Anterior cingulate cortex (tissue), 58 donors: ENCODE results near the gene PSMA8.
"Not testable (repeated sequence)": the region's sequence is repeated elsewhere in the genome, so short reads cannot be mapped to it uniquely, and the experiment has no call there.

Experiments used
- DNase-seq, 58 donors: peaks; one replicate each; lab custom pipeline; 2025; lab: John Stamatoyannopoulos, UW

PSMA8 gene

GRCh38 chr18:26167592-26167991 is 33.9 kb downstream of the PSMA8 start:
- not testable (repeated sequence) for DNase-seq

DNA sequence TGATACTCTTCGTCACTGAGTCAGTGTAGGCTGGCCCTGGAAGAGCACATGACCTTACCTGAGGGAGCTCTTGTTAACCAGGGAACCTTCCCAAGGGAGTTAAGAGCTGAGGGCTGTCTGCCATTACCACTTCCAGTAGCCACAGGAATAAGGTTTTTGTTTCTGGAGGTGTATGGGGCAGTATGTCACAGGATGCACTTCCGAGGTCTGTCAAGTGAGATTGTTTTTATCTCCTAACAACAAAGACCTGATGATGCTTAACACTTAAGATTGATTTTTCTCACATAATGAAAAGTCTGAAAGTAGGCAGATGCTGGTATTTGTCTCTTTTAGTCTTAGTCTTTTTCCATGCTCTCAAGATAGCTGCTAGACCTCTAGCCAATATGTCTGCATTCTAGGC is 41.8 kb downstream of the PSMA8 start:
- DNase-seq = no peak

DNA sequence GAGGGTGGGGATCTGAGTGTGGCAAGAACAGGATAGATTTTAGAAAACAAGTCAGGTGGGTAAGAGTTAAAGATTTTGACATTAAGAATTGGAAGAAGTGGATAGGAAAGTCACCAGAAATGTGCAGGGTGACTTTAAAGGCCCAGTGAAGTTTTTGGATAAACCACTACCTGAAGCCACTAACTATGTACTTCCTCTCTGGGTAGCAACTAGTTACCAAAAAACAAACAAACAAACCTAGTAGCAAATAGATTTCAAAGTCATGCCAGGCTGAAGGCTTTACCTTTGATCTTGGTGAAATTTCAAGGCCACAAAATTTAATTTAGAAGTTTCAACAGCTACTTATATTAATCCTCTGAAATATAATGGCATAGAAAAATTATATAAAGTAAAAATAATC is 42.5 kb downstream of the PSMA8 start:
- no peak for DNase-seq

GRCh38 chr18:26181343-26181826 is 47.7 kb downstream of the PSMA8 start:
- DNase-seq = no peak

DNA sequence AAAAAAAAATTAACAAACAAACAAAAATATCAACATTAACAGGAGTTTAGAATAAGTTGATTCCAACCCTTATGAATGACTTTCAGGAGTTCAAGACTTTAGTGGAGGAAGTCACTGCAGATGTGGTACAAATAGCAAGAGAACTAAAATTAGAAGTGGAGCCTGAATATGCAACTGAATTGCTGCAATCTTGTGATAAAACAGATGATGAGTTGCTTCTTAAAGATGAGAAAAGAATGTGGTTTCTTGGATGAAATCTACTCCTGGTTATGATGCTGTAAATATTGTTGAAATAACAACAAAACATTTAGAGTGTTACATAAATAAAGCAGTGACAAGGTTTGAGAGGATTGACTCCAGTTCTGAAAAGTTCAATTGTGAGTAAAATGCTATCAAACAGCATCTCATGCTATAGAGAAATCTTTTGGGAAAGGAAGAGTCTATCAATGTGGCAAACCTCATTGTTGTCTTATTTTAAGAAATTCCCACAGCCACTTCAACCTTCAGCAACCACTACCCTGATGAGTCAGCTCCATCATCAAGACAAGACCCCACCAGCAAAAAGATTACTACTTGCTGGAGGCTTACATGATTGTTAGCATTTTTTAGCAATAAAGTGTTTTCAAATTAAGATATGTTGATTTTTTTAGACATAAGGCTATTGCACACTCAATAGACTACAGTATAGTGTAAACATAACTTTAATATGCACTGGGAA is 49.9 kb downstream of the PSMA8 start:
- DNase-seq = no peak

- DNase-seq = no peak
Observed at GRCh38 chr18:26185267-26185666, 51.6 kb downstream of the PSMA8 start.

DNA sequence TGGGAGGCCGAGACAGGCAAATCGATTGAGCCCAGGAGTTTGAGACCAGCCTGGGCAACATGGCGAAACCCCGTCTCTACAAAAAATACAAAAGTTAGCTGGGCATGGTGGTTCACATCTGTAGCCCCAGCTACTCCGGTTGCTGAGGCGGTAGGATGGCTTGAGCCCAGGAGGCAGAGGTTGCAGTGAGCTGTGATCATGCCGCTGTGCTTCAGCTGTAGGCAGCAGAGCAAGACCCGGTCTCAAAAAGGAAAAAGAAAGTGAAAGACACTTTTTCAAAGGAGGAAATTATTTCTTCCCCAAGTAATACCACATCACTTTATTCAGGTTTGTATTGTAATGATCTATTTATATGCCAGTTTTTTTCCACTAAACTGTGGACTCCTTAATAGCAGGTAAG is 56.8 kb downstream of the PSMA8 start:
- DNase-seq = no peak

GRCh38 chr18:26192233-26192632 is 58.6 kb downstream of the PSMA8 start:
- no peak for DNase-seq

DNA sequence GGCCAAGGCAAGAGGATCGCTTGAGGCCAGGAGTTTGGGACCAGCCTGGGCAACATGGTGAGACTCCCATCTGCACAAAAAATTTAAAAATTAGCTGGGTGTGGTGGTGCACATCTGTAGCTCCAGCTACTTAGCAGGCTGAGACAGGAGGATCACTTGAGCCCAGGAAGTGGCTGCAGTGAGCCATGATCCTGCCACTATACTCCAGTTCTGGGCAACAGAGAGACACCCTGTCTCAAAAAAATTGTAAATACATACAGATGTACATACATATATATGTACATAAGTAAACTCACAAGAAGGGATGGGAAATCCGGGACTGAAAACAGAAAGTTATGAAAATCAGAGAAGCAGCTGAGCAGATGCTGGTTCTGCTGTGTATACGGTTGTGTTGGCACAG is 62.9 kb downstream of the PSMA8 start:
- no peak for DNase-seq

DNA sequence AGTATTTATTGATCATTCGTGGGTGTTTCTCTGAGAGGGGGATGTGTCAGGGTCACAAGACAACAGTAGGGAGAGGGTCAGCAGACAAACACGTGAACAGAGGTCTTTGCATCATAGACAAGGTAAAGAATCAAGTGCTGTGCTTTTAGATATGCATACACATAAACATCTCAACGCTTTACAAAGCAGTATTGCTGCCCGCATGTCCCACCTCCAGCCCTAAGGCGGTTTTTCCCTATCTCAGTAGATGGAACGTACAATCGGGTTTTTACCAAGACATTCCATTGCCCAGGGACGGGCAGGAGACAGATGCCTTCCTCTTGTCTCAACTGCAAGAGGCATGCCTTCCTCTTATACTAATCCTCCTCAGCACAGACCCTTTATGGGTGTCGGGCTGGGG is 68.3 kb downstream of the PSMA8 start:
- DNase-seq = not testable (repeated sequence)

DNA sequence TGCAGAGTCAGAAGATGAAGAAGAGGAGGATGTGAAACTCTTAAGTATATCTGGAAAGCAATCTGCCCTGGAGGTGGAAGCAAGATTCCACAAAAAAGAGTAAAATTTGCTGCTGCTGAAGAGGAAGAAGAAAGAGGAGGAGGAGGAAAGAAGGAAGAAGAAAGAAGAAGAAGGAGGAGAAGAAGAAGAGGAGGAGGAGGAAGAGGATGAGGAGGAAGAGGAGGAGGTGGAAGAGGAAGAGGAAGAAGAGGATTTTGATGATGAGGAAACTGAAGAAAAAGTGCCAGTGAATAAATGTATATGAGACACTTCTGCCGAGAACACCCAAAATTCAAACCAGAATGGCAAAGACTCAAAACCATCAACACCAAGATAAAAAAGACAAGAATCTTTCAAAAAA is 71.6 kb downstream of the PSMA8 start:
- DNase-seq = no peak

DNA sequence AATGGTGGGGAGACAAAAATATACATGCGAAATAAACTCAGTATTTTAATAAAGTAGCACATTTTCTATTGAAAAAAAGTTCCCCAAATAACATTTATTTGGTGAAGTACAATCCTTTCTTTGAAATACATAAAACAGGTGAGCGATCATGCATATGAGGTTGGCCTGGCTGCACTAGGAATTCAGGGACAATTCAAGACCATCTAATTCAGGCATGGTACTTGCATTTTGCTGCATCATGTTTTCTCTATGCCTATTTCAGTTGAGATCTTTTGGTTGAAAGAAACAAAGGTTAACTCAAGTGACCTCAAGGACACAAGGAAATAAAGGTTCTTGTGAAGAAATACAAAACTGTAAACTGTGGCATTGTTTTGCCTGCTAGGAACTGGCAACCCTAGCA is 72.8 kb downstream of the PSMA8 start:
- DNase-seq = no peak

DNA sequence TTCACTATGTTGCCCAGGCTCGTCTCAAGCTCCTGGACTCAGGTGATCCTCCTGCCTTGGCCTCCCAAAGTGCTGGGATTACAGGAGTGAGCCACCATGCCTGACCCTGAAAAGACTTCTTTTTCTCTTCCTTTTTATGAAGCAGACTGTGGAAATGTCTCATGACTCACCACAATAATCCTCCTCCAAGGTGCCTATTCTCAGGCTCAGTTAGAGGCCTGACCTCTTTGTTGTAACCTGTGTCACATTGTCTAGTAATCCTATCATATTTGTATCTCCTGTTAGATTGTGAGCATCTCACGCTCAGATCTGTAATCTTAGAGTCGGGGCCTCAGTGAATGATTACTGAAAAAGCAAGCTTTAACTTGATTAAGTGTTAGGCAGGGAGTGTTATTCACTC is 74.3 kb downstream of the PSMA8 start:
- no peak for DNase-seq

GRCh38 chr18:26208977-26209376 is 75.3 kb downstream of the PSMA8 start:
- DNase-seq = no peak

- DNase-seq = no peak
Observed at GRCh38 chr18:26210147-26210546, 76.5 kb downstream of the PSMA8 start.

- no peak for DNase-seq
Observed at GRCh38 chr18:26215247-26215970, 81.7 kb downstream of the PSMA8 start.

- DNase-seq = no peak
Observed at GRCh38 chr18:26225022-26225693, 91.5 kb downstream of the PSMA8 start.

GRCh38 chr18:26225915-26226228 is 92.2 kb downstream of the PSMA8 start:
- no peak for DNase-seq

GRCh38 chr18:26226229-26227050 is 92.8 kb downstream of the PSMA8 start, which contains the start of gene TAF4B:
TAF4B (plus strand) TSS chr18:26226445; CDS start chr18:26226934, 489 bp downstream.
- peak; percentile 18 to 95 (median 89) for DNase-seq

DNA sequence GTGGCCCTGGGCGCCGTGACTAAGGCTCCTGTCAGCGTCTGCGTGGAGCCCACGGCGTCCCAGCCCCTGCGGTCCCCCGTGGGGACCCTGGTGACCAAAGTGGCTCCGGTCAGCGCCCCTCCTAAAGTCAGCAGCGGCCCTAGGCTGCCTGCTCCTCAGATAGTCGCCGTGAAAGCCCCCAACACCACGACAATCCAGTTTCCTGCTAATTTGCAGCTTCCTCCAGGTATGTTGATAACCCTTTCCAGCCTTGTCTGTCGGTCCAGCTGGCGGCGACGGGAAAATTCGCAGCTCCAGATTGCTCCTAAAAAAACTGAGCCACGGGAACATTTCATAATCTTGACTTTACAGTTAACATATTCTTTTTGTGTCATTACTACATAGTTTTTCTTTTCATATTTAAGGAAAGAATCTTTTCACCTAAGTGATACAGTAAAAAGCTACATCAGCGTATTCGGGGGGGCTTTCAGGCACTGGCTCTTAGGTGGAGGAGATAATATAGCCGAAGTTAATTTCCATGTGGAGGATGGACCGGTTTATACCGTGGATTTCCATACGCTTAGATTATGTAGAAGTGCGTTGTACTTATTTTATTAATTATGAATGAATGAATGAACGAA is 93.5 kb downstream of the PSMA8 start:
- DNase-seq = peak in 7 of 58 donors; percentile 2 to 34 (median 18)
